ENCODE results near the gene TMEM119. TPM values are rescaled to one million over a fixed set of nuclear protein-coding genes. Genes with fewer than 3 reads are reported as not detected.

The TMEM119 gene
- total and polyA plus RNA-seq, 2 of the 8 experiments (the other 6 are each of a cell fraction or from before 2014, with no cell fraction given), result 0.35 to 0.61 TPM

- no peak for TF ChIP-seq EP300 (IDR thresholded peaks at IDR 0.05; ENCODE audit: borderline replicate concordance in 1 of 2, low read depth in 2 of 2, low read length in 2 of 2)
- TF ChIP-seq TBP (IDR thresholded peaks at IDR 0.05; ENCODE audit: low read depth, low read length), result peak; percentile 83
- TF ChIP-seq SP1 (IDR thresholded peaks at IDR 0.05; ENCODE audit: low read depth, low read length), result no peak
- peak; percentile 69 for TF ChIP-seq POLR2AphosphoS5 (IDR thresholded peaks at IDR 0.05; ENCODE audit: low read depth, low read length)
- TF ChIP-seq HDAC6 (IDR thresholded peaks at IDR 0.05; ENCODE audit: low read depth, low read length), result no peak
- TF ChIP-seq TAF7 (optimal IDR thresholded peaks at IDR 0.05; ENCODE audit: borderline replicate concordance, low read depth, low read length), result peak; percentile 94
- peak; percentile 44; the same call in 1 of the 2 replicates for TF ChIP-seq SIX5 (IDR thresholded peaks at IDR 0.05; ENCODE audit: low read depth, low read length)
- TF ChIP-seq YY1 (IDR thresholded peaks at IDR 0.05; ENCODE audit: low read depth, low read length), result peak; percentile 97
- peak; percentile 94 for TF ChIP-seq ASH2L (IDR thresholded peaks at IDR 0.05; ENCODE audit: low read length)
Observed at GRCh38 chr12:108560752-108561719, 36.8 kb downstream of the TMEM119 start, which contains the start of gene SART3 (continued).
